Keratinocyte (primary cell): Measurements from ENCODE around the gene KRTAP10-7. TPM values are rescaled to one million over a fixed set of nuclear protein-coding genes. Genes with fewer than 3 reads are reported as not detected.

Source experiments
- DNase-seq: peaks from one replicate; pipeline ENCODE4 v3.0.0-alpha.2; 2011; ENCODE audit warnings: low read depth, missing footprints, low spot score
- FAIRE-seq: peaks from 2 replicates; lab custom pipeline; 2011; peaks lifted over from hg19 to GRCh38; lab: Jason Lieb, UNC
- H2AFZ ChIP-seq: 2 replicates; pipeline ENCODE4 v1.6.0; 2012; ENCODE audit warnings: low read length, control low read depth, inconsistent platforms; ENCODE audit not compliant: control insufficient read depth
- H3K27ac ChIP-seq: 2 replicates; pipeline ENCODE4 v1.5.1; 2011; ENCODE audit warnings: low read length; ENCODE audit not compliant: control insufficient read depth, insufficient read depth
- H3K27me3 ChIP-seq: 3 replicates; pipeline ENCODE4 v1.6.0; 2011; ENCODE audit warnings: low read length; ENCODE audit not compliant: control insufficient read depth, insufficient read depth; ENCODE audit errors: extremely low read depth
- H3K36me3 ChIP-seq, 2 experiments: 2 replicates in 1 of 2; 3 replicates in 1 of 2; pipeline ENCODE4 v1.5.1; 2011; ENCODE audit warnings: low read length in 2 of 2, mild to moderate bottlenecking in 1 of 2; ENCODE audit not compliant: control insufficient read depth in 2 of 2, insufficient read depth in 2 of 2; ENCODE audit errors: extremely low read depth in 1 of 2
- H3K4me1 ChIP-seq: 3 replicates; pipeline ENCODE4 v1.5.1; 2011; ENCODE audit warnings: low read length; ENCODE audit not compliant: control insufficient read depth, insufficient read depth; ENCODE audit errors: extremely low read depth
- H3K4me2 ChIP-seq: 3 replicates; pipeline ENCODE4 v1.6.0; 2011; ENCODE audit warnings: low read depth, low read length; ENCODE audit not compliant: control insufficient read depth, insufficient read depth; ENCODE audit errors: extremely low read depth
- H3K4me3 ChIP-seq, 3 experiments: fragments of 200-600 bp in 1 of 3; sonication (generic) in 1 of 3; 2 replicates in 2 of 3; 3 replicates in 1 of 3; pipeline ENCODE4 v1.5.1; 2011 to 2016; ENCODE audit warnings: low read length in 3 of 3, mild to moderate bottlenecking in 3 of 3, control low read depth in 2 of 3, inconsistent platforms in 1 of 3, low read depth in 1 of 3, mixed read lengths in 1 of 3, mixed run types in 1 of 3, moderate library complexity in 1 of 3; ENCODE audit not compliant: control insufficient read depth in 2 of 3, insufficient read depth in 2 of 3; ENCODE audit errors: extremely low read depth in 1 of 3
- H3K79me2 ChIP-seq: 2 replicates; pipeline ENCODE4 v1.6.0; 2012; ENCODE audit warnings: low read length; ENCODE audit not compliant: control insufficient read depth, insufficient read depth
- H3K9ac ChIP-seq: 3 replicates; pipeline ENCODE4 v1.6.0; 2011; ENCODE audit warnings: low read length; ENCODE audit not compliant: control insufficient read depth, insufficient read depth; ENCODE audit errors: extremely low read depth
- H3K9me1 ChIP-seq: 3 replicates; pipeline ENCODE4 v1.6.0; 2011; ENCODE audit warnings: low read length; ENCODE audit not compliant: control insufficient read depth, insufficient read depth; ENCODE audit errors: extremely low read depth
- H3K9me3 ChIP-seq: 2 replicates; pipeline ENCODE4 v1.5.1; 2012; ENCODE audit warnings: low read depth, low read length; ENCODE audit not compliant: control insufficient read depth
- H4K20me1 ChIP-seq: 3 replicates; pipeline ENCODE4 v1.6.0; 2011; ENCODE audit warnings: low read length; ENCODE audit not compliant: control insufficient read depth, insufficient read depth; ENCODE audit errors: extremely low read depth
- EZH2 ChIP-seq: IDR thresholded peaks from one replicate; pipeline ENCODE4 v1.6.1; 2012; ENCODE audit warnings: inconsistent platforms, mild to moderate bottlenecking, low read length, moderate library complexity
- dilution Hi-C: fragments of 300-500 bp; cut with MboI; formaldehyde crosslinking; loops from one replicate; pipeline ENCODE4 v1.7.0; 2020; ENCODE audit warnings: low sequenced_read_pairs; ENCODE audit not compliant: extremely low pct_ligation_motif_present
- polyA plus RNA-seq, 5 experiments: library from polyadenylated mRNA; depleted of rRNA in 3 of 5; stranded (reverse) in 3 of 5; stranded (forward) in 1 of 5; unstranded in 1 of 5; fragments of >200 nt; gene quantifications; 1 replicate in 1 of 5; 2 replicates in 3 of 5; 3 replicates in 1 of 5; pipeline versions ENCODE4 v1.2.1 to v1.2.3, GENCODE V29; 2011 to 2012; ENCODE audit warnings: missing spikeins in 2 of 5, low read depth in 1 of 5, low replicate concordance in 1 of 5
- TF ChIP-seq, protein P1 (sequence below), 3 experiments: IDR thresholded peaks in 1 of 3; conservative IDR thresholded peaks in 1 of 3; optimal IDR thresholded peaks in 1 of 3; 2 replicates in 2 of 3; 3 replicates in 1 of 3; pipeline versions ENCODE3 to v1.5.1; 2011; ENCODE audit warnings: low read length in 3 of 3, mild to moderate bottlenecking in 3 of 3, moderate library complexity in 2 of 3, control low read depth in 1 of 3, inconsistent platforms in 1 of 3; ENCODE audit not compliant: insufficient read depth in 2 of 3; ENCODE audit errors: extremely low read depth in 1 of 3

Gene KRTAP10-7
- polyA plus RNA-seq, 1 donor (not counting 4 experiments of a cell fraction or from before 2014, with no cell fraction given), result not detected

DNA sequence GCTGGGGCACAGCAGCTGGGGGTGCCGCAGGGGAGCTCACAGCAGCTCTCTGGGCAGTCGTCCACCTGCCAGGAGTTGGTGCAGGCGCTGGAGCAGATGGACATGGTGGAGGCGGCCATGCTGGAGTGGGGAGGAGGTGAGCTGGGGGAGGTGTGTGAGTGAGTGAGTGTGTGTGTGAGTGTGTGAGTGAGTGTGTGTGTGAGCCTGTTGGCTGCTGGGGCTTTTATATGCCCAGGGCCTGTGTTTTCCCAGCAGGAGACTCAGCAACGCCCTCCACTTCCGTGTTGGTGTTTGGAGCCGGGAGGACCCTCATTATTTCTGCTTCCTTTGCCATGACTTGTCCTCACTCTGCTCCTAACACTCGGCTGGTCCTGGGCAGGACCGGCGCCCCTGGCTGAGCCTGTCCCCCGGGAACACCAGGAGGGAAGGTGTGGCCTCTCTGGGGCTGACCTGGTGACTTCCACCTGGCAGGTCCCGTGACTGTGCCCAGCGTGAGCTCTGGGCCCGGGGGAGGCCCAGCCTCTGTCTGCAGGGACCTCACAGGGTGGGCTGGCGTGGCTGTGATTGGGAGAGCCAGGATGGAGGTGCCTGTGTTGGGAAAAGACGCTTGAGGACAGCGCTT, 48.9 kb upstream of the KRTAP10-7 start, which contains the start of gene KRTAP10-2:
Gene KRTAP10-2, minus strand, starts transcription at position 166 of the 622 bp plus-strand sequence. Its CDS starts 47 bp downstream, at position 119.
- no peaks in the 10 kb centered on the region for H3K79me2 ChIP-seq
- H4K20me1 ChIP-seq, result no peaks in the 10 kb centered on the region
- no peak within 1 kb of the TSS for H2AFZ ChIP-seq
- no peak within 1 kb of the TSS for H3K4me3 ChIP-seq
- DNase-seq (no peak), FAIRE-seq (no peak)
- dilution Hi-C loops, result no loop called here
- peaks cover 4% of the 10 kb centered on the region for H3K27me3 ChIP-seq
- H3K9me1 ChIP-seq, result no peaks in the 10 kb centered on the region
- TF ChIP-seq, protein P1, sequence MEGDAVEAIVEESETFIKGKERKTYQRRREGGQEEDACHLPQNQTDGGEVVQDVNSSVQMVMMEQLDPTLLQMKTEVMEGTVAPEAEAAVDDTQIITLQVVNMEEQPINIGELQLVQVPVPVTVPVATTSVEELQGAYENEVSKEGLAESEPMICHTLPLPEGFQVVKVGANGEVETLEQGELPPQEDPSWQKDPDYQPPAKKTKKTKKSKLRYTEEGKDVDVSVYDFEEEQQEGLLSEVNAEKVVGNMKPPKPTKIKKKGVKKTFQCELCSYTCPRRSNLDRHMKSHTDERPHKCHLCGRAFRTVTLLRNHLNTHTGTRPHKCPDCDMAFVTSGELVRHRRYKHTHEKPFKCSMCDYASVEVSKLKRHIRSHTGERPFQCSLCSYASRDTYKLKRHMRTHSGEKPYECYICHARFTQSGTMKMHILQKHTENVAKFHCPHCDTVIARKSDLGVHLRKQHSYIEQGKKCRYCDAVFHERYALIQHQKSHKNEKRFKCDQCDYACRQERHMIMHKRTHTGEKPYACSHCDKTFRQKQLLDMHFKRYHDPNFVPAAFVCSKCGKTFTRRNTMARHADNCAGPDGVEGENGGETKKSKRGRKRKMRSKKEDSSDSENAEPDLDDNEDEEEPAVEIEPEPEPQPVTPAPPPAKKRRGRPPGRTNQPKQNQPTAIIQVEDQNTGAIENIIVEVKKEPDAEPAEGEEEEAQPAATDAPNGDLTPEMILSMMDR (optimal IDR thresholded peaks at IDR 0.05 in 1 of 3, IDR thresholded peaks at IDR 0.05 in 1 of 3, conservative IDR thresholded peaks at IDR 0.05 in 1 of 3; ENCODE audit: extremely low read depth in 1 of 3, insufficient read depth in 2 of 3, low read length in 3 of 3), result no peak
- TF ChIP-seq EZH2, result no peak
- H3K9ac ChIP-seq, result no peak within 1 kb of the TSS
- H3K4me2 ChIP-seq, result peak within 1 kb of the TSS; percentile 2
- no peak within 1 kb of the TSS for H3K27ac ChIP-seq
- no peaks in the 10 kb centered on the region for H3K9me3 ChIP-seq
- no peaks in the 10 kb centered on the region for H3K36me3 ChIP-seq
- H3K4me1 ChIP-seq, result peaks cover 22% of the 10 kb centered on the region

DNA sequence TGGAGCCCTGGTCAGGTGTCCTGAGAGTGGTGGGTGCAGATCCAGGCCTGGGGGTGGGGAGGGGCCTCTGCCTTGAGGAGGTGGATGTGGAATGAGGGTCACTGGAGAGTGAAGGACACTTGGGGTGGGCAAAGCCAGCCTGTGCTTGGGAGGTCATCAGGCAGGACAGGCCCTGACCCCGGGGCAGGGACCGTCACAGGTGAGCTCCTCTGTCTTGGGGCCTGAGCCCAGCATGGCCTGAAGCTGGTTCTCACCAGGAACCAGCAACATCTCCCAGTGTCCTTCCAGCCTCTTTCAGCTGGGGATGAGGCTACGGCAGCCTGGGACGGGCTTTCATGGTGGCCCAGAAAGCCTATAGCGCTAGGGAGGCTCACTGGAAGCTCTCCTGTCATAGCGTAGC, 48.3 kb upstream of the KRTAP10-7 start:
- no peak overlapping the region for H3K4me3 ChIP-seq
- H3K27me3 ChIP-seq, result peaks cover 4% of the 10 kb centered on the region
- no peaks in the 10 kb centered on the region for H3K36me3 ChIP-seq
- no peak overlapping the region for H3K4me2 ChIP-seq
- H2AFZ ChIP-seq, result no peak overlapping the region
- DNase-seq, result no peak
- dilution Hi-C loops, result no loop called here
- TF ChIP-seq, protein P1 (optimal IDR thresholded peaks at IDR 0.05 in 1 of 3, IDR thresholded peaks at IDR 0.05 in 1 of 3, conservative IDR thresholded peaks at IDR 0.05 in 1 of 3; ENCODE audit: extremely low read depth in 1 of 3, insufficient read depth in 2 of 3, low read length in 3 of 3), result no peak
- no peak for TF ChIP-seq EZH2
- no peaks in the 10 kb centered on the region for H3K9me3 ChIP-seq
- H4K20me1 ChIP-seq, result no peaks in the 10 kb centered on the region
- no peaks in the 10 kb centered on the region for H3K79me2 ChIP-seq
- H3K27ac ChIP-seq, result no peak overlapping the region
- H3K9me1 ChIP-seq, result no peaks in the 10 kb centered on the region
- H3K9ac ChIP-seq, result no peak overlapping the region
- no peak for FAIRE-seq
- peaks cover 22% of the 10 kb centered on the region for H3K4me1 ChIP-seq
